ENCODE results near the gene LCOR.

The LCOR gene

DNA sequence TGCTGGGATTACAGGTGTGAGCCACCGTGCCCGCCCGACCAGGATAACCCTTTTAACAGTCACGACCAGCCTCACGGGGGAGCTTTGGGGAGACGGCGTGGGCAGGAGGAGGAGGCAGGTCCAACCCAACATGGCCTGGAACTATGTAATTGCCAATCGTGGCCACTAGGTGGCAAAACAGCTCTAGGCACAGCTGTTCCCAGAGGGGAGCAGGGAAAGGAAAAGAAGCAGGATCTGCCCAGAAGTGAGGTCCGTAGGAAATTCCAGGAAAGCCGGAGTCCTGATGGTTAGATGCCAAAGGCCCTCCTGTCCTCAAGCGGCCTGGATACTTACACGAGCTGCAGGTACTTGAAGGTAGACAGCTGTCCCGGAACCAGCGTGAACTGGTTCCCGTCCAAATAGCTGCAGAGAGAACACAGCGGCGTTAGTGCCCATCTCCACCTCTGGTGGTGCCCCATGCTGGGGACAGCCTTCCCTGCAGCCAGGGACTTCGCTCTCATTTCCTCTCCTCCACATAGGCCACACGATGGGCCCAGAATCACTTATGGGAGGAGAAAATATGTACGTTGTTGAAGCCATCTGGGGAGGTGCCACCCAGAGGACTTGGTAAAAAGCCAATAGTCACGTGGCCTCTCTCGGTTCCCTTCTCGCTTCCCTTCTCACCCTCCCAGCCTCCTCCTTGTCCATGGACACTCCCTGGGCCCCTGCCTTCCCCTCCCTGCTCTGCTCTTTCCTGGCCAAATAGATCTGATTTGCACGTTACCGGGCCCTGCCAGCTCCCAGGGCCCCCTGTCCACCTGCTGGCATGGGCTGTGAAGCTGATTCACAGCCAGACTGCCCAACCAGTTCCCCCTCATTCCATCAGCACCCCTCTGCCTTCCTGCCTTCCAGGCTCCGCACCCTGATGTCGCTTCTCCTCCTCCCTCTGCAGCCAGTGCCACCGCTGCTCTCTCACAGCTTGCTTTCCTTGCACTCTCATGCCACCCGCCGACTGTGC lies 205.6 kb downstream of the LCOR start:
- DNase-seq, result peak; percentile 85 to 87

DNA sequence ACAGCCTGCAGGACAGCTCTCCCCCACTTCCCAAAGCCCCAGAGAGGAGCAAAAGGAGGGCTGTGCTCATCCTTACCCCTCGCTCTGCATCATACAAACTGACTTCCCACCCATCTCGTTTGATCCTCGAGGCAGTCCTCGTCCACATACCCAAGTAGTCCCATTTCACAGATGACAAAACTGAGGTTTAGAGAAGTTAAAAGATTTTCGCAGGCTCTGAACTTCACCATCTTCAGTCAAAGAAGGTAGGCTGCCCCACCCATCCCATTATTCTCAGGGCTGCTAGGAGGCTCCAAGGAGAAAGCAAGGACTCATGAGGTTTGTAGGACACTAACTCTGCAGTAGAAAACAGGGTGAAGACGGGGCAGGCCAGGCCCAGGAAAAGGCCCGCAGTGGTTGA lies 206.6 kb downstream of the LCOR start:
- no peak for DNase-seq

DNA sequence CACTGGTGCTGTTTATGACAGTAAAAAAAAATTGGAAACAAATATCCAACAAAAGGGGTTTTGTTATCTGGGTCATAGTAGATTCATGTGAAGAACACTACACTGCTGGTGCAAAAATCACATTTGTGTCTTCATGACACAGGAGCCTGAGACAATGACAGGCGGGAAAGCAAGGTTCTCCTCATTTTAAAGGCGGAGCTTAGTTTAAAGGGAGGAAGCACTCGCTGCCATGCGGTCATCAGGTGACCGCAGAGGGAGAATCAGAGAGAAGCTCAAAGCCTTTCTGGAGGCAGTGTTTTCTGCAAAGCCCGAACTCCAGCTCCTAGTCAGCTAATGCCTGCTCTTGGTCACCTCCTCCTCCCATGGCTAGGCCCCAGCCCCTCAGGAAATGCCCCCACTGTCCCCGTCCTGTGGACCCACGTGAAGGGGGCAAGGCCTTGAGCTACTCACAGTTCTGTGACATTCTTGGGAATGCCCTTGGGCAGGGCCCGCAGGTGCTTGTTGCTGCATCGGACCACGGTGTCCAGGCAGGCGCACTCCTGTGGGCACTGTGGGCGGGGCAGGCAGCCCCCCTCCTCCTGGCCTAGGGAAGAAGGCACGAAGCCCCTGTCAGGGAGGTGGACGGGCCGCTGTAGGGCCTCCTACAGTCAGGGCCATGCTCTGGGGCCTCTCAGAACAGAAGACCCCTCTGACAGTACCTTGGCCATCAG lies 207.6 kb downstream of the LCOR start:
- no peak for DNase-seq

DNA sequence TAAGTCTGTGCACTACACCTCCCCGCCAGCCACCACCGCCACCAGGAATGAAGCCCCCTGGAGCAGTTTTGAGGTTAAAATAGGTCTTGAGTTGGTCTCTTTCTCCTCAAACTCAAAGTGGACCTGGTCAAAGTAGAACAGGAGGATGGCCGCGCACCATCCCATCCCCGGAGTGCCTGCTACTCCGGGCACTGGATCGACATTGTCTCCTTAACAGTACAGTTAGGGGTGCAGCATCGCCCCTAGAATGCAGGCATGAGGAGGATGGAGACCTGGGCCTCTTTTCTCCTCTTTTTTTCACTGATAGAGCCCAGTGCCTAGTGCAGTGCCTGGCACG lies 208.1 kb downstream of the LCOR start:
- DNase-seq, result no peak

DNA sequence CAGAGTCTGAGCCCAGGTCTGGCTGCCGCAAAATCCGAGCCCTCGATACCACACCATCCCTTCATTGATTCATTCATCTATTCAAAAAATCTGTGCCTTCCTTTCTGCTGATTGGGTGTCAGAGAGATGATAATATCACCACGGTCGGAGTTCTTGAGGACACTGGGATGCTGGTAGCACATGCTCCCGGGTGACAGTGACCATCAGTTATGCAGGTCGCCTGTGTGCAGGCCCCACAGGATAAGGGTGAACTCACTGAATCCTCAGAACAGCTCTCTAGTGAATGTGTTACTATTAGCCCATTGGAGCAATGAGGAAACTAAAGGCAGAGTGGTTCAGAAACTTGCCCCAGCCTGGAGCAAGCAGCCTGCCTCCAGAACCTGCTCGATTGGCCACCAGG lies 208.6 kb downstream of the LCOR start:
- DNase-seq, result no peak

DNA sequence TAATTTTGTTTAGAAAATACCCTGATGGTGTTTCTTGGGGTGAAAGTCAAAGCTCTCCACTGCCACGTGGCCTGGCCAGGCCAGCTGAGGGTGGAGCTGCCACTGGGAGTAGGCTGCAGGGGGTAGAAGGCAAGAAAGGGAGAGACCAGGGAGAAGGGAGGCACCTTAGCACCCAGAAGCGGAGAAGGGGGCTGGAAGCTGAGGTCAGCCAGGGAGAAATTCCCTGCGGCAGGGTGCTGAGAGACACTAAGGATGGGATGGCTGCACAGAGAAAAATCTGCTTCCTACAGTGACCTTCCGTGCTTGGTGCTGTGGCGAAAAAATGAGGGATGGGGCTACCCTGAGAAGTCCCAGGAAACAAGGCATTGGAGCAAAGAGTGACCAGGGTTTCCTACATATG lies 210.0 kb downstream of the LCOR start:
- no peak for DNase-seq

DNA sequence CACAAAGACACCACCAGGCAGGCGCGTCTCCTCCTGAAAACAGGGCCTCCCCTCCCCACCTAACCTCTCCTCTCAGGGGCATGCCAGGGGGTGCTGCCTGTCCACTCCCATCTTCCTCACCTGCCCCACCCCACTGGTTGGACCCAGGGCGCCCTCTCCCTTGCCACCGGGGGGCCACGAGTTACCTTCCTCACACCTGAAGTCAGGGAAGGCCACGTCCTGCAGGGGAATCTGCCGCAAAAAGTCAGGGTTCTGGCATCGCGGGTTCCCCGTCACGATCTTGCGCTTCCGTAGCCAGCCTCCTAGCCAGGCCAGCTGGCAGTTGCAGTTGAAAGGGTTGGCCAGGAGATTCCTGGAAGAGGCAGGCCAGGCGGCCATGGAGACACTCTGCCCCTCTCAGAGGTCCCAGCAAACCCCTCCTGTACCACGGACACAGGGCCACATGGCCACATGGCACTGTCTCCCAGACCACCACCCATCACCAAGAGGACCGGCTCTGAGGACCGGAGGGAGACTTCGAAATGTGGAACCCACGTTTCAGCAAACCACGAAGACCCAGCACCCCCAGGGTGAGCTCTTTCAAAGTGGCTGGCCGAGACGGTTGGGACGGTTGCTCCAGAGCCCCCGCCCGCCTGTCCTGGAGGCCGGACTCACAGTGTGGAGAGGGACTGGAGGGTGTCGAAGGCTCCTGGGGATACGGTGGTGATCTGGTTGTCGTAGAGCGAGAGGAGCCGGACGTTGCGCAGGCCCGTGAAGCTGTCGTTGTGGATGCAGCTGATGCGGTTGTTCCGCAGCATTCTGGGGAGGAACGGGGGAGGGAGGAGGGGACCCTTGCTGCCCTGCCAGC lies 210.8 kb downstream of the LCOR start:
- no peak for DNase-seq

DNA sequence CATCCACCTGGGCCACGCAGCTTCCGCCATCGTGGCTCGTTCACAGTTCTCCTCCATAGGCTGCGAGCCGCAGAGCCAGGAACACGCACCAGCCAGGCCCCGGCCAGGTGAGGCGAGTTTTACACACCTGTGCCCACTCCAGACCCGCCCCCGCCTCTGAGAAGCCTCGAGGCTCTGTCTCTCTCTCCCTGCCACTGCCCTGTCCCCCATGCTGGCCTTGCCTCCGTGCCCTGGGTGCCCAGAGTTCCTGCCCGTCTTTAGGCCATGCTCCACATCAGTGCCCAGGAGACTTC lies 211.4 kb downstream of the LCOR start:
- no peak for DNase-seq

Data from activated T-cell treated with anti-CD3 and anti-CD28 coated beads, Interleukin-2, amount 50 U/mL, for 48 hours (primary cell).